Stimulated activated naive B cell treated with anti-CD40 and anti-IgM and Interleukin-4, amounts not matched to agents 10 μg/mL and 1 μg/mL and 100 μg/mL, for 72 hours (primary cell): ENCODE measurements around the gene RADIL.

Experiments used
- ATAC-seq, 2 donors: fragments of 150-1000 bp; cut with Tn5 transposase; replicated peaks; 2 replicates each; pipeline ENCODE4 v1.10.0; 2021; ENCODE audit warnings: moderate library complexity in 1 of 2
- DNase-seq: peaks from one replicate; pipeline ENCODE4 v3.0.0; 2021
- H3K27ac Mint-ChIP-seq: one replicate; pipeline ENCODE4 v1.8.0; 2022; ENCODE audit warnings: mild to moderate bottlenecking, mixed read lengths
- H3K27me3 Mint-ChIP-seq, 2 donors: one replicate each; pipeline ENCODE4 v1.8.0; 2022; ENCODE audit warnings: mixed read lengths in 2 of 2
- H3K36me3 Mint-ChIP-seq, 2 donors: one replicate each; pipeline ENCODE4 v1.8.0; 2022; ENCODE audit warnings: mixed read lengths in 2 of 2, mild to moderate bottlenecking in 1 of 2
- H3K4me1 Mint-ChIP-seq, 2 donors: one replicate each; pipeline ENCODE4 v1.8.0; 2022; ENCODE audit warnings: mixed read lengths in 2 of 2, mild to moderate bottlenecking in 1 of 2
- H3K4me3 Mint-ChIP-seq, 2 donors: one replicate each; pipeline ENCODE4 v1.8.0; 2022; ENCODE audit warnings: mild to moderate bottlenecking in 2 of 2, mixed read lengths in 2 of 2, moderate library complexity in 1 of 2
- H3K9me3 Mint-ChIP-seq, 2 donors: one replicate each; pipeline ENCODE4 v1.8.0; 2022; ENCODE audit warnings: mixed read lengths in 2 of 2, mild to moderate bottlenecking in 1 of 2

Gene RADIL

DNA sequence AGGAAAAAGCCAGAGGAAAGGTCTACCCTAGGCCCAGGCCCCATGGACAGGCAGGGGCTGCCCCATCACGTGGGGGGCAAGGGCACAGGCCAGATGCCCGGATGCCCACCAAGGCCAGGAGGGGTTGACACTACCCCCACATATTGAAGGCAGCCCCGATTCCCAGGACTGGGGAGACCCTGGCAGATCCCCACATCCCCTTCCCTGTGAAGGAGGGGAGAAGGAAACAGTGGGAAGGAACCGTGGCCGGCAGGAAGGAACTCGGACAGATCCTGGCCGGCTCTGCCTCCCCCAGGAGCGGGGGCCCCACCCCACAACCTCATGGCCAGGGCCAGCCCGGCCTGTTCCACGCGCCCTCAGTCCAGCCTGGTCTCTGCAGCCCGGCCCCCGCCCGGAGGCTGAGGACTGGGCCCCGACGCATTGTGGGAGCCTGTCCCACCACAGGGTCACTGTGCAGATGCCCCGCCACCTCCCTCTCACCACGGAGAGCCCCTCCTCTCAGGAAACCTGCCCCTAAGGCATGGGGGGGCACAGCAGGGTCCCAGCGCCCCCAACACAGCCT, 63.0 kb downstream of the RADIL start:
- H3K4me1 Mint-ChIP-seq = no peaks in the 10 kb centered on the region
- no peak overlapping the region for H3K4me3 Mint-ChIP-seq
- H3K27me3 Mint-ChIP-seq = peaks cover 29 to 39% of the 10 kb centered on the region in 2 donors
- DNase-seq = no peak
- no peaks in the 10 kb centered on the region for H3K9me3 Mint-ChIP-seq
- no peaks in the 10 kb centered on the region for H3K36me3 Mint-ChIP-seq
- ATAC-seq = no peak
- no peak overlapping the region for H3K27ac Mint-ChIP-seq

DNA sequence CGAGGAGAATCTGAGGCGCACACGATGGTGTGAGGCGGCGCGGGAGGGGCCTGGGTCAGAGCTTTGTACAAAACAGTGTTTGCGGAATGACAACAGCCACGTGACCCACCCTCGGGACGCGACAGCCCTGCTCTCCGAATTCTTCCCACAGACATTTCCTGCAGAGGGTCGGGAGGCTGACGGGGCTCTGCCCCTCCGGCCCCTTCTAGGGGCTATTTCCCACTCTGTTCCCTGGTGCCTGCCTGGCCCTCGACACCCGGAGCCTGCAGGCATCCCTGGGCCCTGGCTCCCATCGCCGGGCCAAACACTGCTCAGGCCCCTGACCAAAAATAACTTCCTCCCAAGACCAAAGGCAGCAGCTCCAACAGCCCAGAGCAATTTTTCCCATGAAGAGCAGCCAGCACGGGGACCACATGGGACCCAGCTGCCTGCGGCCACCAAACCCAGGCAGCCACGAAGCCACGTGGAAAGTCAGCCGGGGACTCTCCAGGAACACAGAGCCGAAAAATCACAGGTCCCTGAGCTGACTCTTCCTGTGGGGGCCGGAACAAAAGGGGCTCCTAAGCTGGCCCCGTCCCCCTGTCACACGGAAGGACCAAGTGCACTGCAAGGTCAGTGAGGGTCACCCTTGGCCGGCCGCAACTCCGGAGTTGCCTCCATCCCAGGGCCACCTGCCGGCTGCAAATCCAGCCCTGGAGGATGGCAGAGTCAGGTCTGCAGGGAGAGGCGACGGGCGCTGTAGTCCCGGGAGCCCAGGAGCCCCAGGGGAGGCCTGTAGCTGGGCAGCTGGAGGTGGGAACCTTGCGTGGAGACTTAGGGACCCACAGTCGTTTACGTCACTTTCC, 63.7 kb downstream of the RADIL start:
- ATAC-seq (no peak), DNase-seq (no peak)
- H3K9me3 Mint-ChIP-seq = no peaks in the 10 kb centered on the region
- peaks cover 0 to 1% of the 10 kb centered on the region in 2 donors for H3K4me1 Mint-ChIP-seq
- H3K36me3 Mint-ChIP-seq = no peaks in the 10 kb centered on the region
- H3K27me3 Mint-ChIP-seq = peaks cover 29 to 39% of the 10 kb centered on the region in 2 donors
- H3K27ac Mint-ChIP-seq = no peak overlapping the region
- no peak overlapping the region for H3K4me3 Mint-ChIP-seq

DNA sequence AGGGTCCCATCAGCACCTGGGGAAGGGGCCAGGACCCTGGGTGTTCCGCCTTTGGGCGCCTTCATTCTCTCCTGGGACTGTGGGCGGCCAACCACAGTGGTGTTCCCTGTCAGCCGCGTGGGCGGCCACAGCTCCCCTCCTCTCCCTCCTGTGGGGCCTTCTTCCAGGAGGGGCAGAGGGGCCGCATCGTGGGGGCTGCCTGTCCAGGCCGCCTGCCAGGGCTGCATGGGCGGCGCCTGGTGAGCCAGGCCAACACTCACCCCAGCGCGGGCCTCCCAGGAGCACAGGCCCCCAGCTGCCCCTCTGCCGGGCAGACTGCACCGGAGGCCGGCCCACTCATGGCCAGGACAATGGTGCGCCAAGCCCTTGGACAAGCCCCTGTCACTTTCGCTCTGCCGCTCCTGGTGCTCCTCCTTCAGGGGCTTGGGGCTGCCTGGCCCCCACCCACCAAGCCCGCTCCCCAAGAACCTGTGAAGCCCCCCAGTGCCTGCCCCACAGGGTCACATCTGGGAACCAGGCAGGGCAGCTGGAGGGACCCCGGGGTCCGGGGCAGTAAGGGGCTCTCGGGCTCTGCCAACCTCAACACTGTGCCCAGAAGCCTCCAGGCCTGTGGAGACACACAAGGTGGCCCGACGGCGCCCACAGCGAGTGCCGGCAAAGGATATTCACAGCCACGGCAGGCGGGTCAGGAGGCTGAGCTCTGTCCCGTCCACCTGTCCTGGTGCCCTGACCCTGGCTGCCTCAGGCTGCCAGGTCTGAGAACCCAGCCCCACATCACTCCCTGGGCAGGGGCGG, 65.3 kb downstream of the RADIL start:
- Mint-ChIP-seq H3K9me3 (no peaks in the 10 kb centered on the region), H3K4me3 (no peak overlapping the region), H3K4me1 (peaks cover 2 to 9% of the 10 kb centered on the region in 2 donors), H3K27me3 (peaks cover 38 to 51% of the 10 kb centered on the region in 2 donors), H3K36me3 (peaks cover 0 to 2% of the 10 kb centered on the region in 2 donors), H3K27ac (no peak overlapping the region)
- DNase-seq (no peak), ATAC-seq (no peak)

DNA sequence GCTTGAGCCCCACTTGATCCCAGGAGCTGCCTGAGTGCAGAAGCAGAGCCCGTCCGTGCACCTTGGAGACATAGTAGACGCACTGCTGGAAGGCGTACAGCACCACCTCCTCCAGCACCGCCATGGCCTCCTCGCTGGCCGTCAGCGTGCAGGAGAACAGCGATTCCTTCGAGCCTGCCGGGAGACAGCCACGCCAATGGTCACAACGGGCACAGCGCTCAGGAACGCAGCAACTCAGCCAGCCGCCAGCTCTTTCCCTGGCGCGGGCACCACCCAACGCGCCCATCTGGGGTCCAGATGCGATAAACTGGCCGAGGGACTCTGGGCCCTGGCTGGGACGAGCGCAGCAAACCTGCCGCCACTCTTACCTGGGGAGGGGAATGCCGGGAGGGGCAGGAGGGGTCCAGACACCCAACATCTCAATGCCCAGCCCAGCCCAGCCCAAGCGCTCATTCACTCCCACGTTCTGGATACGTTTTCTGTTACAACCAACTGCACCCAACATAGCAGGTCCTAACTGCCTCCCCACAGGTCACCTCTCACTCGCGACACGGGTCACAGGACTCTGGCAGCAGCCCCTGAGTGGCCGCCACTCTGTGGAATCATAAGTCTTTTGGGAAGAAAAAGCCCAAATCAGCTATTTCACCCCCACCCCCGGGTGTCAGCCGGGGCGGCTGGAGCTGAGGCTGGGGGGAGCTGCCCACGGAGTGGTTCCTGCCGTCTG, 66.2 kb downstream of the RADIL start:
- Mint-ChIP-seq H3K4me3 (no peak overlapping the region), H3K27me3 (peaks cover 40 to 59% of the 10 kb centered on the region in 2 donors), H3K9me3 (peaks cover 5 to 7% of the 10 kb centered on the region in 2 donors), H3K27ac (no peak overlapping the region), H3K36me3 (peaks cover 3 to 5% of the 10 kb centered on the region in 2 donors), H3K4me1 (peaks cover 2 to 9% of the 10 kb centered on the region in 2 donors)
- DNase-seq = no peak
- no peak for ATAC-seq

DNA sequence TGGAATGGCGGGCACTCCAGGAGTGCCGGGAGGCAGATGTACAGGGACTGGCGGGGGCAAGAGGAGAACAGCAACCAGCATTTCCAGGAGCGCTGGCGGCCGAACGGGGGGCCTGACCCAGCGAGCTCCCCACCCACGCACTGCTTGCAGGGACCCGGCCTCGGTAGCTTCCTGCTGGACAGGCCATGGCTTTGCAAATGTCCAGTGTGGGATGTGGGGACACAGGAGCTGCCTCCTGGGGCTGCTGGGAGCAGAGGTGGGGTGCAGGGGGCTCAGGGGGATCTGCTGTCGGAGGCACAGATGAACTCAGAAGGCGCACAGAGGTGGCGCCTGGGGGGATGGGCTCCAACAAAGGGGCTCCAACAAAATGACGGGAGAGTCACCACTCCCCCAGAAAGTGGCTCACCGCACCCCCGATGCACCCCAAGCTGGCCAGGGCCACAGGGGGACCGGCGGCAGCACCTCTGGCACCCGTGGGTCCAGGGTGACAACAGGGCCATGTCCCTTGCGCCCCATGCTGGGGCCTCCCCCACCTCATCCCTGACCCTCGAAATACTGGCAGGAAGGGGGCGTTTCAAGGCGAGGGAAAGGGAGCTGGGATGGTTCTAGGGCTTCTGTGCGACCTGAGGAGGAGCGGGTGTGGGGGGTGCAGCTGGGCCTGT, 67.0 kb downstream of the RADIL start:
- Mint-ChIP-seq H3K36me3 (peaks cover 3 to 5% of the 10 kb centered on the region in 2 donors), H3K4me3 (no peak overlapping the region), H3K9me3 (peaks cover 5 to 7% of the 10 kb centered on the region in 2 donors), H3K27me3 (peaks cover 39 to 59% of the 10 kb centered on the region in 2 donors), H3K4me1 (peaks cover 2 to 9% of the 10 kb centered on the region in 2 donors), H3K27ac (no peak overlapping the region)
- no peak for DNase-seq
- no peak for ATAC-seq

DNA sequence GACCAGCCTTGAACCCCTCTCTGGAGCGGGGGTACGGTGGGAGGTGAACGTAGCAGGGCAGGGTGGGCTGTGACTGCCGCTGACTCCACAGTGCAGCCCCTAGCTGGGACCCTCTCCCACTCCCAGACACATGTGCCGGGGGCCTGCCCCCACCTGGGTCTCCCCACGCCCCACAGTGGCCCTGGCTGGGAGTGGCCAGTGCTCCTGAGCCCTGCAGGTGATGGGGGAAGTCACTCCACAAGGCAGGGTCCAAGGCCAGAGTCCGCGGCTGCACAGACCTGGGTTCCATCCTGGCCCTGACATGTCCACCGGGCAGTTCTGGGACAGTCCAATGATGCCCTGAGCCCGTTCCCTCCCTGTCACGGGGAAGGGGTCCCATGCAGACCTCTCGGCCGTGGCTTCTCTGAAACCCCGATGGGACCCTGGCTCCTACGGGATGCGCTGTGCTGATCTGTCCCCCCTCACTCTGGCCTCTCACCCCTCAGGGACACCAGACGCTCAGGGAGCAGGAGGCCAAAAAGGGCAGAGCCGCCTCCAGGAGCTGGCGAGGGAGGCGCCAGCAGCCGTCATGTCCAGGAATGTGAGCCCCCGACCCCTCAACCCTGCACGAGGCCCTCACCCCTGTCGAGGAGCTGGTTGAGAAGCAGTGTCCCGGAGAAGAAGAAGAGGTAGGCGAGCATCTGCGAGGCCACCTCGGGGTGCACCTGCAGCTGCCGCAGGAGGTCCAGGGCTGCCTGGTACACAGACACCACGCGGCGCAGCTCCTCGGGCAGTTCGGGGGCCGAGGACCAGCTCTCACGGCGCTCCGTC, 67.7 kb downstream of the RADIL start:
- peaks cover 39 to 61% of the 10 kb centered on the region in 2 donors for H3K27me3 Mint-ChIP-seq
- peaks cover 3 to 5% of the 10 kb centered on the region in 2 donors for H3K36me3 Mint-ChIP-seq
- no peak overlapping the region for H3K4me3 Mint-ChIP-seq
- ATAC-seq (no peak), DNase-seq (no peak)
- H3K9me3 Mint-ChIP-seq = peaks cover 5 to 7% of the 10 kb centered on the region in 2 donors
- peaks cover 2 to 9% of the 10 kb centered on the region in 2 donors for H3K4me1 Mint-ChIP-seq
- no peak overlapping the region for H3K27ac Mint-ChIP-seq

DNA sequence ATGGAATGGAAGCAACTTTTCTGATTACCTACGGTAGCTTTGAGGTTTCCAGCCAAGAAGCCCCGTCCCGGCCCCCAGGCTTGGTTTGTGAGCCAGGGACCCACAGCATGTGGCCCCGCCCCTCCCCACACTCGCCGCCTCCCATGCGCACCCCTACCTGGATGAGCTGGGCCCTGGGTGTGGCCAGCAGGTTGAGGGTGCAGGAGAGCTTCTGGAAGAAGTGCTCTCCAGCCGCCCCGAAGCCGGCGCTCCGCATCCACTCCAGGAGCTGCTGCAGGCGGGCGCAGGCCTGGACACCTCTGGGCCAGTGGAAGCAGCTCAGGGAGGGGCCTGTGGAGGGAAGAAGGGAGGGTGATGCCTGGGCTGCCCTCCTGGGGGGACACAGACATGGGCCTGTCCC, 68.4 kb downstream of the RADIL start:
- DNase-seq (no peak), ATAC-seq (no peak)
- H3K27ac Mint-ChIP-seq = no peak overlapping the region
- peaks cover 3 to 5% of the 10 kb centered on the region in 2 donors for H3K36me3 Mint-ChIP-seq
- peaks cover 5 to 7% of the 10 kb centered on the region in 2 donors for H3K9me3 Mint-ChIP-seq
- no peak overlapping the region for H3K4me3 Mint-ChIP-seq
- H3K4me1 Mint-ChIP-seq = peaks cover 2 to 13% of the 10 kb centered on the region in 2 donors
- peaks cover 39 to 67% of the 10 kb centered on the region in 2 donors for H3K27me3 Mint-ChIP-seq

DNA sequence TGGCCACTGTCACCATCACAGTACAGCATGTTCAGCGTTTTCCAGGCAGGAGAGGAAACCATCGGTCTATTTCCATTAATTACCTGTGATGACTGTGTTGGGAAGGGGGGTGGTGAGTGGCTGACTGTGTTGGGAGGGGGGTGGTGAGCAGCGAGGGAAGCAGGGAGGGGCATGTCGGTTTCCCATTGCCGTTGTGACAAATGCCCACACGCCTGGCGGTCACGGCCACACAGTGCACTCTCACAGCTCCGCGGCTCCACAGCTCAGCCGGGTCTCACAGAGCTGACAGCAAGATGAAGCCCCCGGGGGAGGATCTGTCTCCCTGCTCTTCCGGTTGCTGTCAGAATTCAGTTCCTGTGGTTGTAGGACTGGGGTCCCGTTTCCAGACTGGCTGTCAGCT, 69.1 kb downstream of the RADIL start:
- no peak overlapping the region for H3K4me3 Mint-ChIP-seq
- DNase-seq (no peak), ATAC-seq (peak; percentile 31 to 46)
- H3K4me1 Mint-ChIP-seq = peaks cover 2 to 19% of the 10 kb centered on the region in 2 donors
- peaks cover 5 to 7% of the 10 kb centered on the region in 2 donors for H3K9me3 Mint-ChIP-seq
- peaks cover 34 to 62% of the 10 kb centered on the region in 2 donors for H3K27me3 Mint-ChIP-seq
- H3K36me3 Mint-ChIP-seq = peaks cover 3 to 5% of the 10 kb centered on the region in 2 donors
- H3K27ac Mint-ChIP-seq = no peak overlapping the region

DNA sequence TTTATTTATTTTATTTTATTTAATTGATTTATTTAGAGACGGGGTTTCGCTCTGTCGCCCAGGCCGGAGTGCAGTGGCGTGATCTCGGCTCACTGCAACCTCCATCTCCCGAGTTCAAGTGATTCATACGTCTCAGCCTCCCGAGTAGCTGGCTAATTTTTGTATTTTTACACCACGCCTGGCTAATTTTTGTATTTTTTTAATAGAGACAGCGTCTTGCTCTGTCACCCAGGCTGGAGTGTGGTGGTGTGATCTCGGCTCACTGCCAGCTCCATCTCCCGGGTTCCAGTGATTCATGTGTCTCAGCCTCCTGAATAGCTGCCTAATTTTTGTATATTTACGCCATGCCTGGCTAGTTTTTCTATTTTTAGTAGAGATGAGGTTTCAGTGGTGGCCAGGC, 73.8 kb downstream of the RADIL start:
- H3K4me3 Mint-ChIP-seq = peak overlapping the region; percentile 60 to 85

DNA sequence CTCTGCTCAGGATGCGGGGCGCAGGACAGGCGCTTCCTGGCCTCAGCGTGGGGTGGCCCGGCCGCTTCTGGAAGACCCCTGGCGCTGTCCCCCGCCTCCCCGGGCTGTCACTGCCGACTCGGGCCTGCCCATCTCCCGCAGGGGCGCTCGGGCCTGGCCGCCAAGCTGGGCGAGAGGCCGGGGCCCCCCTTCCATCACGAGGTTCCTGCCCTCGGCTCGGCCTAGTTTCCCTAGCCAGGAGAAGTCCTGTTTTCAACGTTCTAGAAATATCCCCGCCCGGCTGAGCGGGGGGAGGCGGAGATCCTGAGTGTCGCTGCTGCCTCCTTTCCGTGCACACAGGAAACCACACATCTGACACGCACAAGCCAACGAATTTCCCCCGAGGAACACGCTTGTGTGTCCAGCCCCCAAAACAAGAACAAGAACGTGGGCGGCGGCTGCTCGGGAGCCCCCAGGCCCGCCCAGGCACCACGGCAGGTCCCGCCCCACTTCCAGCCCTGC, 74.4 kb downstream of the RADIL start:
- Mint-ChIP-seq H3K36me3 (peaks cover 3 to 5% of the 10 kb centered on the region in 2 donors), H3K27ac (peak overlapping the region; percentile 67), H3K4me3 (peak overlapping the region; percentile 78 to 85), H3K4me1 (peaks cover 7 to 21% of the 10 kb centered on the region in 2 donors), H3K9me3 (peaks cover 5 to 7% of the 10 kb centered on the region in 2 donors), H3K27me3 (peaks cover 29 to 54% of the 10 kb centered on the region in 2 donors)
- ATAC-seq = peak; percentile 72 to 75
- DNase-seq = peak; percentile 47

More for the DNA sequence above, 73.8 kb downstream of the RADIL start:
- Mint-ChIP-seq H3K27me3 (peaks cover 34 to 60% of the 10 kb centered on the region in 2 donors), H3K9me3 (peaks cover 5 to 7% of the 10 kb centered on the region in 2 donors), H3K4me1 (peaks cover 9 to 27% of the 10 kb centered on the region in 2 donors), H3K36me3 (peaks cover 3 to 5% of the 10 kb centered on the region in 2 donors), H3K27ac (peak overlapping the region; percentile 62)
- ATAC-seq (peak; percentile 43 to 44), DNase-seq (no peak)

DNA sequence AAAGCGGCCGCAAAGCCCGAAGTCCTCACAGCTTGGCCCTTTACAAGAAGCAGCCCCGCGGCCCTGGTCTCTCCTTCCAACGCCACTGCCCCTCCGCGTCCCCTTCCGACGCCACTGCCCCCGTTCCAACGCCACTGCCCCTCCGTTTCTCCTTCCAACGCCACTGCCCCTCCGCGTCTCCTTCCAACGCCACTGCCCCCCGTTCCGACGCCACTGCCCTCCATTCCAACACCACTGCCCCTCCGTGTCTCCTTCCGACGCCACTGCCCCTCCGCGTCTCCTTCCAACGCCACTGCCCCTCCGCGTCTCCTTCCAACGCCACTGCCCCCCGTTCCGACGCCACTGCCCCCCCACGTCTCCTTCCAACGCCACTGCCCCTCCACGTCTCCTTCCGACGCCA, 75.0 kb downstream of the RADIL start:
- DNase-seq (no peak), ATAC-seq (no peak)
- peaks cover 7 to 21% of the 10 kb centered on the region in 2 donors for H3K4me1 Mint-ChIP-seq
- peaks cover 3 to 5% of the 10 kb centered on the region in 2 donors for H3K36me3 Mint-ChIP-seq
- H3K9me3 Mint-ChIP-seq = peaks cover 5 to 7% of the 10 kb centered on the region in 2 donors
- peak overlapping the region; percentile 37 to 41 for H3K4me3 Mint-ChIP-seq
- peaks cover 24 to 48% of the 10 kb centered on the region in 2 donors for H3K27me3 Mint-ChIP-seq
- H3K27ac Mint-ChIP-seq = peak overlapping the region; percentile 47

DNA sequence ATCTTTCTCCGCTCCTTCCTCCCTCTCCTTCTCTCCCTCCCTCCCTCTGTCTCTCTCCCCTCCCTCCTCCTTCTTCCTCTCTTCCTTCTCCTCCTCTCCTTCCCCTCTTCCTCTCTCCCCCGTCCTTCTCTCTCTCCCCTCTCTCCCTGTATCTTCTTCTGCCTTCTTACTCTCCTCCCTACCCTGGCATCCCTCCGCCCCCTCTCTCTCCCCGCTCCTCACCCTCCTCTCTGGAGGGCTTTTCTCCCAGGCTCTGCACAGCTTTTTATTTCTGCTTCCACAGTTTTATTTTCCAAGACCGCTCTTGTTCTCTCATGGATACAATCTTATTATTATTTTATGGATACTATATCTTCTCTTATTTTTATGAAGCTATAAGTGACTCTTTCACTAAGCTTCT, 75.5 kb downstream of the RADIL start:
- peaks cover 7 to 21% of the 10 kb centered on the region in 2 donors for H3K4me1 Mint-ChIP-seq
- no peak for ATAC-seq
- H3K27me3 Mint-ChIP-seq = peaks cover 19 to 43% of the 10 kb centered on the region in 2 donors
- no peak overlapping the region for H3K4me3 Mint-ChIP-seq
- no peak overlapping the region for H3K27ac Mint-ChIP-seq
- H3K9me3 Mint-ChIP-seq = peaks cover 3 to 6% of the 10 kb centered on the region in 2 donors
- peaks cover 1 to 2% of the 10 kb centered on the region in 2 donors for H3K36me3 Mint-ChIP-seq
- DNase-seq = no peak
